ENCODE results near the gene GNPTG. TPM values are rescaled to one million over a fixed set of nuclear protein-coding genes. Genes with fewer than 3 reads are reported as not detected.

GNPTG gene
- total and polyA plus RNA-seq, 2 donors from 2014 or later: 88.7 to 138 TPM

GRCh38 chr16:1317479-1318267 is 34.1 kb upstream of the GNPTG start:
- Histone ChIP-seq H3K27ac (ENCODE audit: low read depth in 2 of 2, low read length in 2 of 2) (no peak overlapping the region), H3K4me3 (ENCODE audit: low read length in 3 of 3) (no peak overlapping the region), H3K27me3 (ENCODE audit: control insufficient read depth, insufficient read depth, low read length) (no peaks in the 10 kb centered on the region), H3K36me3 (ENCODE audit: control insufficient read depth in 2 of 3, insufficient read depth in 3 of 3, low read length in 3 of 3) (peaks cover 11 to 59% (median 44%) of the 10 kb centered on the region in 3 donors), H3K9me3 (ENCODE audit: control insufficient read depth in 2 of 3, insufficient read depth in 1 of 3, low read length in 3 of 3) (no peaks in the 10 kb centered on the region), H3K9ac (ENCODE audit: low read length in 3 of 3) (no peak overlapping the region), H3K4me1 (ENCODE audit: control insufficient read depth in 2 of 3, insufficient read depth in 2 of 3, low read depth in 1 of 3, low read length in 3 of 3) (peaks cover 0 to 4% (median 4%) of the 10 kb centered on the region in 3 donors)
- FAIRE-seq (no peak), DNase-seq (no peak)
- no peak for TF ChIP-seq CTCF (IDR thresholded peaks at IDR 0.05; ENCODE audit: borderline replicate concordance, extremely low read depth, insufficient read depth)
- intact Hi-C loops (cut with DNase I): no loop called here

- Histone ChIP-seq H3K9ac (ENCODE audit: low read length in 3 of 3) (no peak overlapping the region), H3K9me3 (ENCODE audit: control insufficient read depth in 2 of 3, insufficient read depth in 1 of 3, low read length in 3 of 3) (no peaks in the 10 kb centered on the region), H3K4me3 (ENCODE audit: low read length in 3 of 3) (no peak overlapping the region), H3K36me3 (ENCODE audit: control insufficient read depth in 2 of 3, insufficient read depth in 3 of 3, low read length in 3 of 3) (peaks cover 11 to 59% (median 44%) of the 10 kb centered on the region in 3 donors), H3K27me3 (ENCODE audit: control insufficient read depth, insufficient read depth, low read length) (no peaks in the 10 kb centered on the region), H3K4me1 (ENCODE audit: control insufficient read depth in 2 of 3, insufficient read depth in 2 of 3, low read depth in 1 of 3, low read length in 3 of 3) (no peaks in the 10 kb centered on the region), H3K27ac (ENCODE audit: low read depth in 2 of 2, low read length in 2 of 2) (no peak overlapping the region)
- no peak for FAIRE-seq
- intact Hi-C loops (cut with DNase I): no loop called here
- DNase-seq: no peak
- TF ChIP-seq CTCF (IDR thresholded peaks at IDR 0.05; ENCODE audit: borderline replicate concordance, extremely low read depth, insufficient read depth): no peak
Measured at GRCh38 chr16:1318268-1318545, 33.5 kb upstream of the GNPTG start.

- H3K9ac ChIP-seq (ENCODE audit: low read length in 3 of 3): no peak overlapping the region
- FAIRE-seq (no peak), DNase-seq (no peak)
- intact Hi-C loops (cut with DNase I): no loop called here
- no peak overlapping the region for H3K4me3 ChIP-seq (ENCODE audit: low read length in 3 of 3)
- no peaks in the 10 kb centered on the region for H3K4me1 ChIP-seq (ENCODE audit: control insufficient read depth in 2 of 3, insufficient read depth in 2 of 3, low read depth in 1 of 3, low read length in 3 of 3)
- peaks cover 11 to 64% (median 44%) of the 10 kb centered on the region in 3 donors for H3K36me3 ChIP-seq (ENCODE audit: control insufficient read depth in 2 of 3, insufficient read depth in 3 of 3, low read length in 3 of 3)
- H3K27me3 ChIP-seq (ENCODE audit: control insufficient read depth, insufficient read depth, low read length): no peaks in the 10 kb centered on the region
- no peaks in the 10 kb centered on the region for H3K9me3 ChIP-seq (ENCODE audit: control insufficient read depth in 2 of 3, insufficient read depth in 1 of 3, low read length in 3 of 3)
- TF ChIP-seq CTCF (IDR thresholded peaks at IDR 0.05; ENCODE audit: borderline replicate concordance, extremely low read depth, insufficient read depth): no peak
- H3K27ac ChIP-seq (ENCODE audit: low read depth in 2 of 2, low read length in 2 of 2): no peak overlapping the region
Measured at GRCh38 chr16:1319041-1319440, 32.7 kb upstream of the GNPTG start.
